IMR-90 (cell line): Measurements from ENCODE around the gene OTC. TPM values are rescaled to one million over a fixed set of nuclear protein-coding genes. Genes with fewer than 3 reads are reported as not detected.

Experiments
- ATAC-seq: fragments of 200-7000 bp; cut with Tn5 transposase; 2 replicates; pipeline ENCODE4 v1.9.1; 2020; ENCODE audit warnings: low read depth, mild to moderate bottlenecking, moderate library complexity
- BruUV-seq: library from RNA; stranded (reverse); fragments of 400-500 nt; replicated peaks from 2 replicates; lab custom pipeline; 2021; lab: Mats Ljungman, UMichigan
- CTCF ChIA-PET: fragments of 300-600 bp; formaldehyde crosslinking; extraction: SDS; loops from one replicate; lab custom pipeline; 2021; ENCODE audit warnings: antibody characterized with exemption; lab: Yijun Ruan, JAX
- POLR2A ChIA-PET: fragments of 300-600 bp; sonication (Branson Sonifier 250); formaldehyde crosslinking; loops from one replicate; lab custom pipeline; 2022; ENCODE audit warnings: antibody characterized with exemption; ENCODE audit not compliant: unreplicated experiment; lab: Charles Lee
- DNase-seq: peaks from one replicate; pipeline ENCODE4 v3.0.0; 2013
- H2AFZ ChIP-seq: replicated peaks from 2 replicates; pipeline ENCODE3; 2013; ENCODE audit warnings: low read length, mild to moderate bottlenecking; ENCODE audit not compliant: poor library complexity
- H2AK5ac ChIP-seq: 2 replicates; pipeline ENCODE4 v1.6.1; 2013; ENCODE audit warnings: low read depth, low read length, inconsistent platforms
- H2AK9ac ChIP-seq: replicated peaks from 2 replicates; pipeline ENCODE3; 2013; ENCODE audit warnings: mild to moderate bottlenecking, low read depth, low read length, moderate library complexity; ENCODE audit not compliant: poor library complexity
- H2BK120ac ChIP-seq: 2 replicates; pipeline ENCODE4 v1.6.1; 2013; ENCODE audit warnings: low read depth, low read length, inconsistent platforms
- H2BK15ac ChIP-seq: 3 replicates; pipeline ENCODE4 v1.6.1; 2013; ENCODE audit warnings: low read depth, low read length, inconsistent platforms
- H2BK20ac ChIP-seq: 2 replicates; pipeline ENCODE4 v1.6.1; 2013; ENCODE audit warnings: low read depth, mild to moderate bottlenecking, inconsistent platforms, low read length, moderate library complexity
- H2BK5ac ChIP-seq: 2 replicates; pipeline ENCODE4 v1.6.1; 2013; ENCODE audit warnings: mild to moderate bottlenecking, low read depth, low read length, inconsistent platforms; ENCODE audit not compliant: poor library complexity, severe bottlenecking
- H3K14ac ChIP-seq: replicated peaks from 2 replicates; pipeline ENCODE4 v1.6.1; 2013; ENCODE audit warnings: low read depth, low read length, inconsistent platforms
- H3K18ac ChIP-seq: 2 replicates; pipeline ENCODE4 v1.6.1; 2013; ENCODE audit warnings: low read depth, low read length, control low read depth
- H3K23ac ChIP-seq: 2 replicates; pipeline ENCODE4 v1.6.1; 2013; ENCODE audit warnings: low read depth, low read length, inconsistent platforms
- H3K27ac ChIP-seq: 2 replicates; pipeline ENCODE4 v1.5.1; 2013; ENCODE audit warnings: mild to moderate bottlenecking, control low read depth, low read length; ENCODE audit not compliant: insufficient read depth
- H3K27me3 ChIP-seq: 2 replicates; pipeline ENCODE4 v1.6.1; 2013; ENCODE audit warnings: low read length; ENCODE audit not compliant: control insufficient read depth, insufficient read depth
- H3K36me3 ChIP-seq: 2 replicates; pipeline ENCODE4 v1.6.1; 2013; ENCODE audit warnings: low read length, mixed read lengths; ENCODE audit not compliant: control insufficient read depth, insufficient read depth
- H3K4ac ChIP-seq: 2 replicates; pipeline ENCODE4 v1.6.1; 2013; ENCODE audit warnings: low read depth, low read length, inconsistent platforms
- H3K4me1 ChIP-seq: 2 replicates; pipeline ENCODE4 v1.6.1; 2013; ENCODE audit warnings: low read length, mixed read lengths; ENCODE audit not compliant: control insufficient read depth, insufficient read depth
- H3K4me2 ChIP-seq: 2 replicates; pipeline ENCODE4 v1.6.1; 2013; ENCODE audit warnings: low read depth, mild to moderate bottlenecking, control low read depth, low read length, moderate library complexity
- H3K4me3 ChIP-seq: 2 replicates; pipeline ENCODE4 v1.5.1; 2013; ENCODE audit warnings: low read depth, mild to moderate bottlenecking, control low read depth, low read length, moderate library complexity; ENCODE audit not compliant: insufficient read depth
- H3K56ac ChIP-seq: 2 replicates; pipeline ENCODE4 v1.6.1; 2013; ENCODE audit warnings: low read length, inconsistent platforms; ENCODE audit not compliant: insufficient read depth; ENCODE audit errors: extremely low read depth
- H3K79me1 ChIP-seq, 2 experiments: 2 replicates each; pipeline ENCODE4 v1.6.1; 2013; ENCODE audit warnings: low read length in 2 of 2, inconsistent platforms in 1 of 2, low read depth in 1 of 2
- H3K9ac ChIP-seq: 2 replicates; pipeline ENCODE4 v1.6.1; 2013; ENCODE audit warnings: low read depth, low read length, control low read depth
- H3K9me1 ChIP-seq: 2 replicates; pipeline ENCODE4 v1.6.1; 2013; ENCODE audit warnings: low read length, inconsistent platforms; ENCODE audit not compliant: insufficient read depth
- H3K9me3 ChIP-seq: 2 replicates; pipeline ENCODE4 v1.6.1; 2013; ENCODE audit warnings: low read length; ENCODE audit not compliant: control insufficient read depth, insufficient read depth
- H4K20me1 ChIP-seq: 2 replicates; pipeline ENCODE4 v1.6.1; 2013; ENCODE audit warnings: low read length, inconsistent platforms; ENCODE audit not compliant: insufficient read depth
- H4K5ac ChIP-seq: 2 replicates; pipeline ENCODE4 v1.6.1; 2013; ENCODE audit warnings: mild to moderate bottlenecking, low read depth, low read length, control low read depth
- H4K8ac ChIP-seq, 2 experiments: 2 replicates each; pipeline ENCODE4 v1.6.1; 2013; ENCODE audit warnings: low read depth in 2 of 2, low read length in 2 of 2, control low read depth in 1 of 2, inconsistent platforms in 1 of 2
- H4K91ac ChIP-seq: 2 replicates; pipeline ENCODE4 v1.6.1; 2013; ENCODE audit warnings: low read depth, low read length, inconsistent platforms; ENCODE audit not compliant: insufficient read depth
- BHLHE40 ChIP-seq: fragments of 150-350 bp; IDR thresholded peaks from 2 replicates; pipeline ENCODE4 v1.6.1; 2016; ENCODE audit warnings: mild to moderate bottlenecking, low read depth, low read length
- CHD1 ChIP-seq: IDR thresholded peaks from 2 replicates; pipeline ENCODE4 v1.6.1; 2012; ENCODE audit warnings: low read depth, low read length, improper control_type of control experiment
- MAFK ChIP-seq: IDR thresholded peaks from 2 replicates; pipeline ENCODE4 v1.6.1; 2012; ENCODE audit warnings: low read depth, low read length, improper control_type of control experiment
- MXI1 ChIP-seq: IDR thresholded peaks from 2 replicates; pipeline ENCODE4 v1.6.1; 2012; ENCODE audit warnings: low read depth, mild to moderate bottlenecking, low read length, moderate library complexity, borderline replicate concordance
- WGBS, 2 experiments: methylation state at CpG; one replicate each; pipeline versions ENCODE4 v1.1.5 to v1.1.7; 2013; ENCODE audit warnings: missing lambda C conversion rate in 2 of 2; ENCODE audit not compliant: insufficient read length in 1 of 2; ENCODE audit errors: extremely low coverage in 2 of 2; 5-methylcytosine and 5-hydroxymethylcytosine counted together
- dilution Hi-C: fragments of 300-500 bp; cut with HindIII; formaldehyde crosslinking; loops from one replicate; pipeline ENCODE4 v1.14.3; 2018; ENCODE audit warnings: low sequenced_read_pairs; ENCODE audit not compliant: unreplicated experiment
- in situ Hi-C: fragments of 300-500 bp; cut with MboI; formaldehyde crosslinking; loops from 3 replicates; pipeline ENCODE4 v1.14.3; 2019; ENCODE audit warnings: low sequenced_read_pairs, inconsistent platforms, mixed read lengths
- intact Hi-C: fragments of 100-400 bp; cut with micrococcal nuclease; formaldehyde crosslinking; loops from 2 replicates; pipeline ENCODE4 v1.10.0; 2022
- polyA plus RNA-seq, 3 experiments: library from polyadenylated mRNA; depleted of rRNA; stranded (reverse); fragments of >200 nt; gene quantifications; 2 replicates each; pipeline ENCODE4 v1.2.3, GENCODE V29; 2012; ENCODE audit warnings: low replicate concordance in 1 of 3
- total RNA-seq: library from RNA; depleted of rRNA; stranded (reverse); fragments of >200 nt; gene quantifications from 2 replicates; pipeline ENCODE4 v1.2.3, GENCODE V29; 2012

Gene OTC
- total and polyA plus RNA-seq, 2 of the 4 experiments (the other 2 are of a cell fraction) = not detected

- Histone ChIP-seq H2AK9ac (no peak overlapping the region), H3K4me3 (no peak overlapping the region), H2AFZ (no peak overlapping the region), H4K5ac (no peak overlapping the region), H3K79me1 (no peaks in the 10 kb centered on the region), H4K8ac (no peak overlapping the region), H4K91ac (no peak overlapping the region), H3K4me2 (no peak overlapping the region), H3K18ac (no peak overlapping the region), H3K9me3 (no peaks in the 10 kb centered on the region), H2BK5ac (no peak overlapping the region), H3K9me1 (no peaks in the 10 kb centered on the region), H3K36me3 (no peaks in the 10 kb centered on the region), H3K56ac (no peak overlapping the region), H2BK20ac (no peak overlapping the region), H3K9ac (no peak overlapping the region), H2BK120ac (no peak overlapping the region), H3K4ac (no peak overlapping the region), H3K23ac (no peak overlapping the region), H3K14ac (no peak overlapping the region), H4K20me1 (no peaks in the 10 kb centered on the region), H2AK5ac (no peak overlapping the region), H3K27ac (no peak overlapping the region), H3K27me3 (no peaks in the 10 kb centered on the region; the same call in 1 of the 2 replicates), H3K4me1 (no peaks in the 10 kb centered on the region), H2BK15ac (no peak overlapping the region)
- 0% methylated on average over 1 of the region's 1 CpG; no CpG with 5 or more reads in 1 of the 2 experiments for WGBS, 2 experiments
- POLR2A ChIA-PET = no interaction called here
- TF ChIP-seq MXI1 (no peak), MAFK (no peak), BHLHE40 (no peak), CHD1 (no peak)
- ATAC-seq (no peak), DNase-seq (no peak)
- intact Hi-C loops (no loop called here), in situ Hi-C loops (no loop called here), dilution Hi-C loops (no loop called here)
- no TSS peak for BruUV-seq
- CTCF ChIA-PET = no interaction called here
Measured at GRCh38 chrX:38465686-38466085, 113.3 kb downstream of the OTC start.
